ENCODE data around the gene RTP3.

- no peak for TF ChIP-seq CTCF (IDR thresholded peaks at IDR 0.05; ENCODE audit: borderline replicate concordance, extremely low read depth, low read length, poor library complexity, severe bottlenecking)
- TF ChIP-seq EZH2 (IDR thresholded peaks at IDR 0.05; ENCODE audit: borderline replicate concordance, low read depth, low read length, severe bottlenecking), result no peak
These were observed 44.1 kb upstream of the RTP3 start for GRCh38 chr3:46453526-46454208.

Measured in DND-41 (cell line).